GM18873 (cell line): ENCODE measurements around the gene TMED7.

Source experiments
- ATAC-seq: cut with Tn5 transposase; IDR thresholded peaks from one replicate; pipeline ENCODE4 v1.9.1; 2021; ENCODE audit warnings: mild to moderate bottlenecking, moderate library complexity, moderate number of reproducible peaks; ENCODE audit not compliant: unreplicated experiment, low FRiP score

TMED7 gene

DNA sequence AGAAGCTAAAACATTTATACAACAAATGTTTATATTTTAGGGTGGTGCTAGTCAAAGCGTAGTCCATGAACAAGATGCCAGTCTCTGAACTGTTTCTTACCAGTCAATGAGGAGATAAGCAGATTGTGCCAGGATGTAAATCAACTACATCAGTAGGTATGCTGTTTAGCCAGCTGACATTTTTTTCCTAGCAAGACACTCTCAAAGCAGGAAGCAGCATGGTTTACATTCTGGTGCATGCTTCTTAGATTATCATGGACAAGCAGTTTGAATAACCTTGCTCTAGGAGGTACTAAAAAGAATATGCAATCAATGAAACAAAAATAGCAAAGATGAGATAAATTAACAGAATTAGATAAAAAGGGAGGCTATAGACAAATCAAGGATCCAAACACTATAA lies 40.6 kb downstream of the TMED7 start:
- ATAC-seq: no peak

GRCh38 chr5:115584501-115584900 lies 41.3 kb downstream of the TMED7 start:
- no peak for ATAC-seq

DNA sequence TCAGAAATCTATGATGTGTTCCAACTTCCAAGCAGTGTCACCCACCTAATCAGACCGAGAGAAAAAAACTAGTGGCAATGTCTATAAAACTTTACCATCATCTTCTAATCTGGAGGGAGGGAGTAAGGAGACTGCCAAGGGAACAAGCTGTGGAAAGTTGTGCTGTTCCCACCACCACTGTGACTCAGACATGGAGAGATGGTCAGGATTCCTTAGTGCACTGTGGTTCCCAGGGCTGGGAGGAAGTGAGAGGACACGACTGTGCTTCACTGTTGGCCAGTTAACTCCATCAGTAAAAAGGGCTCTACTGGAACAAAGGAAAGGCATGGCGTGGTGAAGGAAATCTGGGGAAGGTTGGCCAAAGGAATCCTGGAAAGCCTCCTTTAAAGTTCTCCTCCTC lies 42.4 kb downstream of the TMED7 start:
- ATAC-seq: no peak

DNA sequence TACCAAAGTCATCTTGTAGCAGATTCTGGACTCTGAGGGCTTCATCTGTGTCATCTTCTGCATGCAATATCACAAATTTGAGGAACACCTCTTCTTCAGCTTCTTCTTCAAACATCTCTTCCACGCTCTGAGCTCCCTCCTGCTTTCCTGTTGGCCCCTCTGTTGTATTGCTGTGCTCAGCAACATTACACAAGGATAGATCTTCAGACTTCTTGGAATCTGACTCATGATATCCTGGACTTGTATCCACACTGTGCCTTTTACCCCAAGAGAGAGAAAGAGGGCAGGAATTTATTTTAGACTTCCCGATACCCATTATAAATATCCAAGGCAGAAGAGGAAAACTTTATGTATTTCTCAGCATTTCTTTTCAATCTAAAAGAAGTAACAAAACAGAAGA lies 44.9 kb downstream of the TMED7 start:
- ATAC-seq: no peak

- peak; percentile 40 for ATAC-seq
Observed at GRCh38 chr5:115579747-115580173, 46.1 kb downstream of the TMED7 start.

GRCh38 chr5:115579216-115579615 lies 46.6 kb downstream of the TMED7 start:
- ATAC-seq: no peak

DNA sequence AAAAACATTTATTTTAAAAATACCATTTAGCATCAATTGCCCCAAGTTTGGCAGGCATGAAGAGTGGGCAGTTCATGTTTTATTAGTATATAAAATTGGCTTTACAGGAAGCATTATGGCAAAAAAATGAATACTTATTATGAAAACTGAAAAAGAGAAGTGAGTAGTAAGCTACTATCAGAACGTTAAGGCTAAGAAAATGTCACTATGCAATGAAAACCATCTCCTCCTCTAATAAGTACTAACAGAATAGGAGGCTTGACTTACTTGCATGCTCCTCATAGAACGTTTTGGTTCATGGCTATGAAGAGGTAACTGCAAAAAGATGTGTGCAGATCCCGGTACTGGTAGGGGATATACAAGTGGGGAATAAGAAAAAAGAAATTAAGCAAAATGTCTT lies 47.2 kb downstream of the TMED7 start:
- ATAC-seq: peak; percentile 57

GRCh38 chr5:115577741-115578140 lies 48.1 kb downstream of the TMED7 start:
- ATAC-seq: no peak

GRCh38 chr5:115577329-115577728 lies 48.5 kb downstream of the TMED7 start:
- ATAC-seq: no peak

DNA sequence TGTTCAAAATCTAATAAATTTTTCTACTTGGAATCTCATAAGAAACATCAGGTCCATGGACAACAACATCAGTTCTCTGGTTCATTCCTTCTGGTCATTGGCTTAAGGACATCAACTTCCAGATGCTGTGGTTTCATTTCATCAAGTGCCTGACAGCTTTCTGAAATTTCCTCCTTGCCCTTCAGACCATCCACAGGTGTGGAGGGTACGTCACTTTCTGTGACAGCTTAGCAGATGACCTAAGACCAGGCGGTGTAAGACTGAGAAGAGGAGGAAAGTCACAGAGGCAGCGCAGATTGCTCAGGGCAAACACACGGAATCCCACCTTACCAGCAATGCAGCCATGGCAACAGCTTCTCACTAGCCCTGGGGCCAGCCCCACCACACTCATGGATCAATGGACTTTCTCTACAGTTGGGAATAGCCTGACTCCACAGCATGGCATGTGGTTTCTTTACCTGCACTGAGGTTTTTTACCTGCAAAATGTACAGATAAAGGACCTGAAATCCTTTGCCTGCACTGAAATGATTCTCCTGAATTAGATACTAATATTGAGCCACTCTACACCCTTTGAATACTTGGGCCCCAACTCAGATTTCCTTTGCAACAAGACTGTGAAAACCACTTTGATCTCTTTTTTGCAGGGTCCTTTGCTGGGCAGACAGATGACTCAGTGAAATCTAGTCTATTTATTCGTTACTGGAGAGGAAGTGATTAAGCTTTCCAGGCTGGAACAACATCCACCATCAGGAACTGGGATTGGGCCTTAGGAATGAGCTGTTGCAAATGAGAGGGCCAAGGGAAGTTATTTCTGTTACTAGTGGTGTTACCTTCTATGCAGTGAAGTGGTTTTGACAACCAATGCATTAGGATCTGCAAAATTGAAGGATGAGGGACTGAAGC lies 50.4 kb downstream of the TMED7 start:
- ATAC-seq: peak; percentile 36

DNA sequence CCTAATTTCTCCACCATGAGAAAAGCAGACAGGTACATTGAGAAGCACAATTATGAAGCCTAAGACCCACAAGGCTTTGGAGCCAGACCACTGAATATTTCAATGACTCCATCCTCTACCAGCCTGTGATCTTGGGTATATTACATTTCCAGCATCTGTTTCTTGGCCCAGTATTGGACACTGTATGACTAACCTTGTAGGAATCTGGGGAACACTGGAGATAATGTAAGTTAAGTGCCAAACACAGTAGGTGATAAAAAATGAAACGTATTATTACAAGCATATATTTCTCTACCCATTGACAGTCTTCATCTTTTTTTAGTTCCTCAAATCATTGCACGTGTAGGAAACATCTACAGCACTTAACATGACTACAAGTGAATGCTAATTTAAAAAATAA lies 52.7 kb downstream of the TMED7 start:
- no peak for ATAC-seq

GRCh38 chr5:115571441-115571878 lies 54.4 kb downstream of the TMED7 start:
- ATAC-seq: no peak

GRCh38 chr5:115568668-115569067 lies 57.2 kb downstream of the TMED7 start:
- no peak for ATAC-seq

DNA sequence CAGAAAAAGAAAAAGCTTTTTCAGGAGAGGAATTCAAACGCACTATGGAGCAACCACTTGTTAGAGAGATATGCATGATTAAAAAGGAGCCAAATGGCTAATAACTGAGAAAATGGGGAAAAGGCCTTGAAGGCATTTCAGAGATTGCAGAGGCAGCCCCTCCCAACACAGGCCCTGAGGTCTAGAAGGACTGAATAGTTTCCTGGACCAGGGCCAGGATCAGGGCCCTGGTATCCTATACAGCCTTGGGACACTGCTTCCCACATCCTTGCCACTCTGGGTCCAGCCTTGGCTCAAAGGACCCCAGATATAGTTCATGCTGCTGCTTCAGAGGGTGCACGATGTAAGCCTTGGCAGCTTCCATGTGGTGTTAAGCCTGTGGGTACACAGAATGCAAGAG lies 60.6 kb downstream of the TMED7 start:
- no peak for ATAC-seq
